Measurements from ENCODE around the gene TNFAIP8. TPM values are rescaled to one million over a fixed set of nuclear protein-coding genes. Genes with fewer than 3 reads are reported as not detected.

The TNFAIP8 gene
- total and polyA plus RNA-seq, 2 experiments from 2014 or later = 10.6 to 29.2 TPM

- Histone ChIP-seq H3K4me1 (ENCODE audit: insufficient read depth) (peaks cover 24% of the 10 kb centered on the region), H3K27ac (ENCODE audit: low read depth) (no peak overlapping the region), H3K9me2 (ENCODE audit: insufficient read depth) (peaks cover 13% of the 10 kb centered on the region), H2AFZ (no peak overlapping the region), H3K36me3 (ENCODE audit: insufficient read depth) (no peaks in the 10 kb centered on the region), H4K20me1 (replicated peaks; ENCODE audit: insufficient read depth) (no peaks in the 10 kb centered on the region; the same call in 1 of the 2 replicates), H3K4me3 (no peak overlapping the region), H3F3A (replicated peaks; ENCODE audit: low read depth) (no peaks in the 10 kb centered on the region), H3K79me2 (replicated peaks; ENCODE audit: insufficient read depth) (peaks cover 5% of the 10 kb centered on the region; the same call in 1 of the 2 replicates), H3K4me2 (no peak overlapping the region), H3K27me3 (ENCODE audit: insufficient read depth) (no peaks in the 10 kb centered on the region)
- Mint-ChIP-seq H3K36me3 (ENCODE audit: low read depth) (peaks cover 3% of the 10 kb centered on the region; the same call in 2 of the 3 replicates), H3K9me3 (no peaks in the 10 kb centered on the region), H3K4me1 (peaks cover 32% of the 10 kb centered on the region), H3K27ac (no peak overlapping the region), H3K4me3 (no peak overlapping the region), H3K27me3 (ENCODE audit: insufficient read depth, low read depth, poor library complexity) (no peaks in the 10 kb centered on the region)
- TF ChIP-seq ZNF114 (CRISPR knock-in tag; IDR thresholded peaks at IDR 0.05) (no peak), EZH2 (IDR thresholded peaks at IDR 0.05; ENCODE audit: low read depth, unreplicated experiment) (no peak), ZNF331 (CRISPR knock-in tag; IDR thresholded peaks at IDR 0.05; ENCODE audit: low read depth) (no peak), STAT1 (IDR thresholded peaks at IDR 0.05; ENCODE audit: unreplicated experiment) (no peak), NANOG (IDR thresholded peaks at IDR 0.05; ENCODE audit: borderline replicate concordance) (no peak), EZH2phosphoT487 (IDR thresholded peaks at IDR 0.05; ENCODE audit: unreplicated experiment) (no peak), JUNB (IDR thresholded peaks at IDR 0.05; ENCODE audit: unreplicated experiment) (no peak), CREB1 (CRISPR knock-in tag; IDR thresholded peaks at IDR 0.05; ENCODE audit: low read depth) (no peak)
- TF ChIP-seq, protein P1, sequence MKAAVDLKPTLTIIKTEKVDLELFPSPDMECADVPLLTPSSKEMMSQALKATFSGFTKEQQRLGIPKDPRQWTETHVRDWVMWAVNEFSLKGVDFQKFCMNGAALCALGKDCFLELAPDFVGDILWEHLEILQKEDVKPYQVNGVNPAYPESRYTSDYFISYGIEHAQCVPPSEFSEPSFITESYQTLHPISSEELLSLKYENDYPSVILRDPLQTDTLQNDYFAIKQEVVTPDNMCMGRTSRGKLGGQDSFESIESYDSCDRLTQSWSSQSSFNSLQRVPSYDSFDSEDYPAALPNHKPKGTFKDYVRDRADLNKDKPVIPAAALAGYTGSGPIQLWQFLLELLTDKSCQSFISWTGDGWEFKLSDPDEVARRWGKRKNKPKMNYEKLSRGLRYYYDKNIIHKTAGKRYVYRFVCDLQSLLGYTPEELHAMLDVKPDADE (IDR thresholded peaks at IDR 0.05) = no peak
- no peak for DNase-seq (ENCODE audit: low spot score)
- no peak for ATAC-seq
Measured at GRCh38 chr5:119368238-119368630, 12.4 kb downstream of the TNFAIP8 start.

GRCh38 chr5:119370486-119370885 is 14.7 kb downstream of the TNFAIP8 start:
- no peaks in the 10 kb centered on the region for H3K36me3 ChIP-seq (ENCODE audit: insufficient read depth)
- TF ChIP-seq EZH2 (IDR thresholded peaks at IDR 0.05; ENCODE audit: low read depth, unreplicated experiment) (no peak), EZH2phosphoT487 (IDR thresholded peaks at IDR 0.05; ENCODE audit: unreplicated experiment) (no peak), JUNB (IDR thresholded peaks at IDR 0.05; ENCODE audit: unreplicated experiment) (no peak), STAT1 (IDR thresholded peaks at IDR 0.05; ENCODE audit: unreplicated experiment) (no peak), REST (IDR thresholded peaks at IDR 0.05; ENCODE audit: unreplicated experiment) (no peak)
- TF ChIP-seq, protein P1 (IDR thresholded peaks at IDR 0.05) = no peak
- H3K27me3 ChIP-seq (ENCODE audit: insufficient read depth) = no peaks in the 10 kb centered on the region
- no peaks in the 10 kb centered on the region for H3K27me3 Mint-ChIP-seq (ENCODE audit: insufficient read depth, low read depth, poor library complexity)
- H3K4me1 ChIP-seq (ENCODE audit: insufficient read depth) = peaks cover 24% of the 10 kb centered on the region
- no peaks in the 10 kb centered on the region for H3F3A ChIP-seq (replicated peaks; ENCODE audit: low read depth)
- H3K4me2 ChIP-seq = no peak overlapping the region
- no peak overlapping the region for H3K27ac ChIP-seq (ENCODE audit: low read depth)
- no peak overlapping the region for H3K4me3 Mint-ChIP-seq
- no peaks in the 10 kb centered on the region; the same call in 1 of the 2 replicates for H4K20me1 ChIP-seq (replicated peaks; ENCODE audit: insufficient read depth)
- H3K9me2 ChIP-seq (ENCODE audit: insufficient read depth) = no peaks in the 10 kb centered on the region
- H3K4me3 ChIP-seq = no peak overlapping the region
- H3K9me3 Mint-ChIP-seq = no peaks in the 10 kb centered on the region
- DNase-seq (ENCODE audit: low spot score) (no peak), ATAC-seq (no peak)
- no peaks in the 10 kb centered on the region for H3K79me2 ChIP-seq (replicated peaks; ENCODE audit: insufficient read depth)
- peaks cover 32% of the 10 kb centered on the region for H3K4me1 Mint-ChIP-seq
- no peaks in the 10 kb centered on the region for H3K36me3 Mint-ChIP-seq (ENCODE audit: low read depth)
- no peak overlapping the region for H2AFZ ChIP-seq
- no peak overlapping the region for H3K27ac Mint-ChIP-seq

All from GM23338 (cell line).